GM19452 (cell line): ENCODE results near the gene MOV10L1.

Experiments
- ATAC-seq: cut with Tn5 transposase; IDR thresholded peaks from one replicate; pipeline ENCODE4 v1.9.1; 2021; ENCODE audit not compliant: unreplicated experiment

MOV10L1 gene

GRCh38 chr22:50173311-50173982 is 83.6 kb downstream of the MOV10L1 start:
- ATAC-seq, result no peak

DNA sequence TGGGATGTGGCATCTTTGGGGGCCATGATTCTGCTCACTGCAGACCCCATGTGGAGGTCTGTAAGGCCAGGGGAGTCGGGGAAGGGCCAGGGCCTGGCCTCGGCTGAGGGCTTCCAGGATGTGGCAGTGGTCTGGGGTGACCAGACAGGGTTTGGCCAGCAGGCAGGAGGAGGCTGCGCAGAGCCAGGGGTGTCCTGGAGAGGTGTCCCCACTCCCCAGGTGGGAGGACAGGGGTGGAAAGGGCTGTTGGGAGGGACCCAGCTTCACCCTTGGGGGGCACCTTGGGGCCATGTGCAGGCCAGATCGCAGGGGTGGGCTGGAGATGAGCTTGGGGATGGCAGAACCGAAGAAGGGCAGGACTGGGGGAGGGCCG is 84.2 kb downstream of the MOV10L1 start:
- ATAC-seq, result no peak

DNA sequence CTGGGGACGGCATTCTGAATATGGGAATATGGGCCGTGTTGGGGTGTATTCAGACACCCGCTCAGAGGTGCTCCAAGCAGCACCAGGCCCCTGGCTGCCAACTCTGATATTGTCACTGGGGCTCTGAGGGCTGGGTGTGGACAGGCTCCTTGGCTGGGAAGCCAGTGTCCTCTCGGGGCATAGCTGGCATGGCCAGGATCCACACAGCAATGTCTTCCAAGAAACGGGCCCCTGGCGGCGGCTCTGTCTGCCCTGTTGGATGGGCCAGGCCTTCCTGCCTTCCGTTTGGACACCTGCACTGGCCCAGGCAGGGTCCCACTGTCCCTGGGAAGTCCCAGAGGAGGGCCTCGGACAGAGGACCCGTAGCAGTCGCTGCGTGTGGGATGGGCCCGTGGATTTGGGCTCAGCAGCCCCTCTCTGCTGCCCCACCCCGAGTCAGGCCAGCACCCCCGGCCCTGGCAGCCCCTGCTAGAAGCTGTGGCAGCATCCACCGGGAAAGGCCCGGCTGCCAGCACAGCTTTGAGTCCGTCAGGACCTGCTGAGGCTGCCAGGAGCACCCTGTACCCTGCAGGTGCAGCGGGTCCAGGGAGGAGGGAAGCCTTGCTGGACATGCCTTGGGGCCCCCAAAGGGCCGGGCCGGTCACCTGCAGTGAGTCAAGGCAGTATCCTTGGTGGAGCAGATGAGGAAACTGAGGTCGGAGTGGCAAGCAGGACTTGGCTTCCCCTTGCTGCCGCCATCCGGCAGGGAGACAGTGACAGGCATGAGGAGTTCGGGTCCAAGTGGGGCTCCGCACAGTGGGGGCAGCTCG is 84.8 kb downstream of the MOV10L1 start:
- no peak for ATAC-seq

DNA sequence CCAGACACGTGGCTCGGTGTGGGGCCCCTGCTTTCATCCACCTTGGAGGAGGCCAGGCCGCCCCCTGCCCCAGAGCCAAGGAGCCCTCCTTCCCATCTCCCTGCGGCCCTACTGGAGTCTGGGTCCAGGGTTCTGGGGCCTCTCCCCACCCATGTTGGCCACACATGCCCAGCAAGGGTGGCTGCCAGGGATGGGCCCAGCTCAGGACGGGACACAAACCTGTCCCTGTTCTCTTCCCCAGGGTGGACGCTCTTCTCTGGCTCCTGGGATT is 85.3 kb downstream of the MOV10L1 start:
- no peak for ATAC-seq

DNA sequence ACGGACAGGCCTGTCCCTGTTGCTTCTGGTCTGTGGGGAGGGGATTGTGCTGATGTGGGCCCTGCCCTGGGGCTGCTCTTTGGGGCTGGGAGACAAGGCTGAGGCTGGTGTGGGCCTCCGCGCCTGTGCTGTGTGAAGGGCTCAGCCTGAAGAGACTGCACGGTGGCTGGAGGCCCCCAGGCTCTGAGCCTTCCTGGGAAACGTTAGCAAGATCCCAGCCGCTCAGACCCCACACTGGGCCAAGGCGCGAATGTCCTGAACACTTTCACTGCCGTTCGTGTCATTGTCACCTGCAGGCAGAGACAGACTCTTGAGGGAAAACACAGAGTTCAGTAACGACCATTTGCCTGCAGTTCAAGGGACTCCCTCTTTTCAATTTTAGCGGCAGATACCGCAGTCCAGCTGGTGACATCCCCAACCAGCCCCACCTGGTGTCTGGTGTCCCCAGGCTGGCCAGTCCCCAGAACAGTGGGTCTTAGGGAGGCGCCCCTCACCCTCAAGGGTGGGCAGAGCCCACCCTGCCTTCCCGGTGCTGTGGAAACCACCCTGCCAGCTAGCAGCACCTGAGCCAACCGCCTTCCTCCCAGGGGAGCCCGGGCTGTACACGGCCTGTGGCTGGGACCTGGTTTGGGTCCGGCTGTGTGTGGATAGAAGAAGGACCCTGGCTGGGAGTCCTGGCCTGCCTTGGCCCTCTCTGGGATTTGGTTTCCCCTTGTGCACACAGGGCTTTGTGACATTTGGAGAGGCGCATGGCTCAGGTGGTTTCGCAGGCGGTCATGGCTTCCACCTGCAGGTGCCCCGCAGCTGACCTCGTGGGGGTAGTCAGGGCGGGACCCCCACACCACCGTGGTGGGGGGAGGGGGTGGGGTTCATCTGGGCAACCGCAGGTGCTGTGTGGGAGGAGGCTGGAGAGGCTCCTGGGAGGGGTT is 86.4 kb downstream of the MOV10L1 start:
- no peak for ATAC-seq

DNA sequence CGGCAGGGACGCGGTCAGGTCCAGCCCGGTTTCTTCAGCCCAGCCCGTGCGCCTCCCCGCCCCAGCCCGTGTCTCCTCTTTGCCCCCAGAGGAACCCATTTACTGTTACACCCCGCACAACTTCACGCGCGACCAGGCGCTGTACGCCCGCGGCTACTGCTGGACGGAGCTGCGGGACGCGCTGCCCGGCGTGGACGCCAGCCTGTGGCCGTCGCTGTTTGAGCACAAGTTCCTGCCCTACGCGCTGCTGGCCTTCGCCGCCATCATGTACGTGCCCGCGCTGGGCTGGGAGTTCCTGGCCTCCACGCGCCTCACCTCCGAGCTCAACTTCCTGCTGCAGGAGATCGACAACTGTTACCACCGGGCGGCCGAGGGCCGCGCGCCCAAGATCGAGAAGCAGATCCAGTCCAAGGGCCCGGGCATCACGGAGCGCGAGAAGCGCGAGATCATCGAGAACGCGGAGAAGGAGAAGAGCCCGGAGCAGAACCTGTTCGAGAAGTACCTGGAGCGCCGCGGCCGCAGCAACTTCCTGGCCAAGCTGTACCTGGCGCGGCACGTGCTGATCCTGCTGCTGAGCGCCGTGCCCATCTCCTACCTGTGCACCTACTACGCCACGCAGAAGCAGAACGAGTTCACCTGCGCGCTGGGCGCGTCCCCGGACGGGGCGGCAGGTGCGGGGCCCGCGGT is 87.2 kb downstream of the MOV10L1 start:
- ATAC-seq, result no peak

GRCh38 chr22:50177537-50178470 is 88.0 kb downstream of the MOV10L1 start:
- ATAC-seq, result no peak

DNA sequence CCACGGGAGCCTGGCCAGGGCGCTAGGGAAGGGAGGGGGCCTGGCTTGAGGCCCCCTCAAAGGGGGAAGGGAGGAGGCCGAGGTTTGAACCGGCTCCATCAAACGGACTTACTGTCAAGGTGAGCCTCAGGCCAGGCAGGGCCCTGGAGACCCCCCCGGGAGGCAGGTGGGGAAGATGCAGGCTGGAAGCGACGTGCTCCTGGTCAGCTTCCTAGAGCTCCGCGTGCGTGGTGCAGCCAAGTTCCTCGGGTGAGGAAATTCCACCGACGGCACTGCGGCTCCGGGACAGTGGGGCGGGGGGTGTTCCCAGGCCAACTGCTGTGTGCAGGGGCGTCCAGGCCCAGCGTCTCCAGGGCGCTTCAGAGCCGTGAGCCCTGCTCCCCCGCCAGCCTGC is 88.7 kb downstream of the MOV10L1 start:
- no peak for ATAC-seq

- no peak for ATAC-seq
These were observed 89.4 kb downstream of the MOV10L1 start for GRCh38 chr22:50178871-50179869.

- no peak for ATAC-seq
These were observed 90.3 kb downstream of the MOV10L1 start for GRCh38 chr22:50179937-50180726.

DNA sequence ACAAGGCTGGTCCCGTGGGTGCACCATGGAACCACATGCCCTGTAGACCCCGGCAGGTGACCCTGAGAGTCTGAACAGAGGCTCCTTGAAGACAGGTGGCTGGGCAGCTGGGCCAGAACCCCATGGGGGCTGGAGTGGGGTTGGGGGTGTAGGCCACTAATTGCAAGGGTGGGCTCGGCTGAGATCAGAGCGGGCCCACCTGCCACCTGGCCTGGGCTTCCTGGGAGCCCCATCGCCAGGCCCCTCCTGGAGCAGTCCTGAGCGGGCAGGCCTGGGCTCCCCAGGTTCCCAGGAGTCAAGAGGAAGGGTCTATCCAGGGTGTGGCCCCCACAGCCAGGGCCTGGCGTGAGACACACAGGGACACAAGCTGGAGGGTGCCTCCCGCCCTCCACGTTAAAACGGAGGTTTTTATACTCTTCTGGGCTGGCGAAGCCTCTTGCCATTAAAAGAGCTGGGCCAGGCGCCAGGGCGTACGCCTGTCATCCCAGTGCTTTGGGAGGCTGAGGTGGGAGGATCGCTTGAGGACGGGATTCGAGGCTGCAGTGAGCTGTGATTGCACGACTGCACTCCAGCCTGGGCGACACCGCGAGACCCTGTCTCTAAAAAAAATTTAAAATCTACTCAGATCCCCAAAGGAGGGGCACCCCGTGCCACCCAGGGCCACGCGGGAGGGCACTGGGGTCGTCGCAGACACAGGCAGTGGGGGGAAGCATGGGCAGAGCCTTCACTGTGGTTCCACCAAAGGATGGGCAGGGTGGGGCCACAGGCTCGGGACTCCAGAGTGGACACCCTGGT is 91.1 kb downstream of the MOV10L1 start:
- ATAC-seq, result no peak

DNA sequence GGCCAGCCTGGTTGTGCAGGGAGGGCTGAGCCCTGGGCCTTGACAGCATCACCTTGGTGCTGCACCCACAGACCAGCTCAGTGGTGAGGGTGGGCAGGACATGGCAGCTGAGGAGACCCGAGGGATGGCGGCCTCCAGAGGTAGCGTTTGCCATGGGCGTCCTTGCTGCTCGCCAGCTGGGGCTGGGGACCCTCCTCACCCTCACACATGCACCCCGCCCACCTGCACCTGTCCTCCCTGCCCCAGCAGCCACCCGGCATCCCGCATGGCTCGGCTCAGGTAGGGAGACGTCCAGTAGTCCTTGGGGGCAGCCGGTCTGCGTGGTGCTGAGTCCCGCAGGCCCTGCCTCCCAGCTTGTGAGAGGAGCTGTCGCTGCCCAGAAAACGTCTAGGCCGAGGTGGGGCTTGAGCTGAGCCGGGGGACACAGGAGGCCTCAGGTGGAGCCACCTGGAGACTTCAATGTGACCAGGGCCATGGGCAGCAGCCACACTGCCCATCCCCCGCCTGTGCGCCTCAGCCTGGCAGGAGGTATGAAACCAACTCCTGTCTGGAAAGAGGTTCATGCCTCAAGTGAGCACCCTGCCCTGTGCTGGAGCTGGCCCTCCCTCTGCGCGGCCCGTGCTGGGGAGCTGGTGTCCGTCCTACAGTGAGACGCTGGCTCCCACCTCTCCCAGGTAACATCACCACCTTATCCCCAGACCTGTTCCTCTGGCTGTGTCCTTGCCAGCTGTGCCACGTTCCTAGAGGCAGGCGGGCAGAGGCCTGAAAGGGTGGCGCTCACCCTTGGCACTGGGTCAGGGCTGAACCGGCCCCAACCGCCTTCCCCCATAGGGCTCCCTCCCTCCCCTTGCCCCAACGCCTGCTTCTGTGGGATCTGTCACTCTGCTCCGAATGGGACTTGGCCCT is 92.6 kb downstream of the MOV10L1 start:
- no peak for ATAC-seq

- ATAC-seq, result no peak
These were observed 93.5 kb downstream of the MOV10L1 start for GRCh38 chr22:50183141-50183971.

DNA sequence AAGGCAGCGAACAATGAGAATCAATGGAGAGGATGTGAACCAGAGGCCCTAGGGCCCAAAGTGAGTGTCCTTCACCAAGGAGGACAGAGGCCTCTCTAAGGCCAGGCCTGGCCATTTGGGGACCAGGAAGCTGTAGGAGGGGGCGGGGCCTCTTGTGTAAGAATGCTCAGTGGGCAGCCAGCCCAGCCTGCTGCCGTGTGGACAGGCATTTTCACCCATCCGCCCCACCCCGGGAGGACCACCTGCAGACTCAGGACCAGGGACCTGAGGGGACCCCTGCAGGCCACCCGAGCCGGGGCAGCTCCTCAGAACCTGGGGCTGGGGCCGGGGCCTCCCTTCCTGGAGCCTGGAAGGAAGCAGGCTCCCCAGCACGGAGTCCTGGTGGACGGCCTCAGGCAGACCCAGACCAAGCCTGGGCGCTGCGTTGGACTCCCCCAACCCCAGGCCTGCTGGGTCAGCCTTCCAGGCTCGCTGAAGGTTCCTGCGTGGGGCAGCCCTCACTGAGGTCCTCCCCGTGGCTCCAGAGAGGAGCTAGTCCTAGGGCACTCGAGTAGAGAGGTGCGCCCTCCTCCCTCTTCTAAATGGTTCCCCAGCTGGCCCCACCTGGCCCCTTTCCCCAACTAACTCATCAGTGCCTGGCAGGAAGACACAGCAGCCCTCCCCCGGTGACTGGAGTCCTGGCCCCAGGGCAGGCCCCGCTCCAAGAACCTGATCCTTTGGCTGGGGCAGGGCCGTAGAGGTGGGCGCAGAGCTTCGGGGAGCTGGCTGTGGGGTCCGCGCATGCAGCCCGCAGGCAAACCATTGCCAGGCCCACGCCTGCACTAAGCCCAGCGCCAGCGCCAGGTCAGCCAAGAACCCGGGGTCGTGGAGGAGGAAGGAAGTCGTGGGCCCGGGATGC is 94.4 kb downstream of the MOV10L1 start:
- no peak for ATAC-seq
